Nucleus accumbens (tissue), 56 donors: ENCODE measurements around the gene CCDC50.

Source experiments
- DNase-seq, 56 donors: peaks; one replicate each; lab custom pipeline; 2025; lab: John Stamatoyannopoulos, UW

The CCDC50 gene

GRCh38 chr3:191412759-191413158 is 83.6 kb downstream of the CCDC50 start:
- no peak for DNase-seq

- no peak for DNase-seq
Observed at GRCh38 chr3:191414286-191414685, 85.1 kb downstream of the CCDC50 start.

GRCh38 chr3:191414732-191415131 is 85.5 kb downstream of the CCDC50 start:
- no peak for DNase-seq

GRCh38 chr3:191415566-191415965 is 86.4 kb downstream of the CCDC50 start:
- DNase-seq, result no peak

GRCh38 chr3:191417457-191417729 is 88.2 kb downstream of the CCDC50 start:
- no peak for DNase-seq

GRCh38 chr3:191420771-191421170 is 91.6 kb downstream of the CCDC50 start:
- DNase-seq, result no peak

- DNase-seq, result no peak
Observed at GRCh38 chr3:191424881-191425280, 95.7 kb downstream of the CCDC50 start.

- DNase-seq, result peak in 7 of 56 donors; percentile 0 to 16 (median 5)
Observed at GRCh38 chr3:191425322-191425734, 96.1 kb downstream of the CCDC50 start.

- DNase-seq, result no peak
Observed at GRCh38 chr3:191426311-191426710, 97.1 kb downstream of the CCDC50 start.

GRCh38 chr3:191428177-191428576 is 99.0 kb downstream of the CCDC50 start:
- DNase-seq, result no peak

- no peak for DNase-seq
Observed at GRCh38 chr3:191430103-191430502, 100.9 kb downstream of the CCDC50 start.

GRCh38 chr3:191431160-191431822 is 102.1 kb downstream of the CCDC50 start:
- no peak for DNase-seq

- no peak for DNase-seq
Observed at GRCh38 chr3:191432162-191432561, 103.0 kb downstream of the CCDC50 start.

GRCh38 chr3:191434024-191434423 is 104.8 kb downstream of the CCDC50 start:
- DNase-seq, result no peak

GRCh38 chr3:191435981-191436380 is 106.8 kb downstream of the CCDC50 start:
- DNase-seq, result no peak

GRCh38 chr3:191438150-191438814 is 109.1 kb downstream of the CCDC50 start:
- DNase-seq, result no peak

GRCh38 chr3:191440532-191440931 is 111.3 kb downstream of the CCDC50 start:
- no peak for DNase-seq

- peak in 2 of 56 donors; percentile 1 to 5 for DNase-seq
Observed at GRCh38 chr3:191441687-191442086, 112.5 kb downstream of the CCDC50 start.

- DNase-seq, result no peak
Observed at GRCh38 chr3:191444569-191444968, 115.4 kb downstream of the CCDC50 start.
